Panc1 (cell line): ENCODE measurements around the gene LPP. TPM values are rescaled to one million over a fixed set of nuclear protein-coding genes. Genes with fewer than 3 reads are reported as not detected.

Source experiments
- ATAC-seq: fragments of 200-7000 bp; cut with Tn5 transposase; 2 replicates; pipeline ENCODE4 v1.9.1; 2020; ENCODE audit warnings: mild to moderate bottlenecking, moderate library complexity
- BruUV-seq: library from RNA; stranded (reverse); fragments of 400-500 nt; replicated peaks from 2 replicates; lab custom pipeline; 2021; lab: Mats Ljungman, UMichigan
- CTCF ChIA-PET: fragments of 300-600 bp; sonication (Branson Sonifier 250); formaldehyde crosslinking; loops from one replicate; lab custom pipeline; 2022; ENCODE audit warnings: antibody characterized with exemption; lab: Charles Lee
- POLR2A ChIA-PET: fragments of 300-600 bp; sonication (Branson Sonifier 250); formaldehyde crosslinking; loops from one replicate; lab custom pipeline; 2022; ENCODE audit warnings: antibody characterized with exemption; lab: Charles Lee
- DNase-seq: peaks from one replicate; pipeline ENCODE4 v3.0.0-alpha.2; 2010; ENCODE audit warnings: low read depth, low spot score
- H3K27ac ChIP-seq: 2 replicates; pipeline ENCODE4 v1.5.1; 2011; ENCODE audit warnings: mild to moderate bottlenecking, low read length, inconsistent platforms
- H3K27me3 ChIP-seq: fragments of 200-500 bp; sonication (Bioruptor generic); 2 replicates; pipeline ENCODE4 v1.6.0; 2014; ENCODE audit warnings: low read length, inconsistent platforms; ENCODE audit not compliant: control insufficient read depth, insufficient read depth
- H3K36me3 ChIP-seq: fragments of 200-500 bp; sonication (Bioruptor generic); 2 replicates; pipeline ENCODE4 v1.5.1; 2014; ENCODE audit warnings: inconsistent platforms, mild to moderate bottlenecking, low read length, moderate library complexity; ENCODE audit not compliant: control insufficient read depth, insufficient read depth
- H3K4me1 ChIP-seq: 2 replicates; pipeline ENCODE4 v1.5.1; 2011; ENCODE audit warnings: inconsistent platforms, mild to moderate bottlenecking, low read length, moderate library complexity; ENCODE audit not compliant: control insufficient read depth, insufficient read depth
- H3K4me3 ChIP-seq, 2 experiments: 2 replicates each; pipeline ENCODE4 v1.5.1; 2011 to 2012; ENCODE audit warnings: low read depth in 2 of 2, low read length in 2 of 2, mild to moderate bottlenecking in 2 of 2, inconsistent platforms in 1 of 2, moderate library complexity in 1 of 2
- H3K9me3 ChIP-seq: fragments of 200-500 bp; sonication (Bioruptor generic); 2 replicates; pipeline ENCODE4 v1.5.1; 2014; ENCODE audit warnings: low read depth, mild to moderate bottlenecking, inconsistent platforms, low read length, moderate library complexity; ENCODE audit not compliant: control insufficient read depth, insufficient read depth
- CTCF ChIP-seq: fragments of 450-650 bp; IDR thresholded peaks from 2 replicates; pipeline ENCODE4 v1.5.1; 2017; ENCODE audit warnings: mild to moderate bottlenecking
- REST ChIP-seq, 2 experiments: IDR thresholded peaks; 2 replicates each; pipeline ENCODE4 v1.6.1; 2011 to 2012; ENCODE audit warnings: low read depth in 2 of 2, control low read depth in 1 of 2, low read length in 1 of 2, mild to moderate bottlenecking in 1 of 2, moderate library complexity in 1 of 2; ENCODE audit not compliant: insufficient read depth in 1 of 2
- SIN3A ChIP-seq: IDR thresholded peaks from 2 replicates; pipeline ENCODE4 v1.6.1; 2012; ENCODE audit warnings: low read depth, mild to moderate bottlenecking, low read length, moderate library complexity, borderline replicate concordance; ENCODE audit not compliant: insufficient read depth
- TCF7L2 ChIP-seq: IDR thresholded peaks from 2 replicates; pipeline ENCODE4 v1.6.1; 2011; ENCODE audit warnings: mild to moderate bottlenecking, low read depth, low read length, inconsistent platforms
- in situ Hi-C: cut with HindIII; loops from 2 replicates; pipeline ENCODE4 v1.10.0; 2016; ENCODE audit warnings: low sequenced_read_pairs, low pct_unique_long_range_greater_than_20kb
- intact Hi-C: fragments of 100-400 bp; cut with micrococcal nuclease; formaldehyde crosslinking; loops from one replicate; pipeline ENCODE4 v1.10.0; 2022; ENCODE audit not compliant: unreplicated experiment
- total RNA-seq: library from RNA; stranded (reverse); gene quantifications from one replicate; pipeline ENCODE4 v1.2.1, GENCODE V29; 2021; ENCODE audit not compliant: unreplicated experiment

Gene LPP
- total RNA-seq, 1 experiment from 2014 or later: 90.0 TPM

- CTCF ChIA-PET: no interaction called here
- POLR2A ChIA-PET: no interaction called here
- intact Hi-C loops: no loop called here
- DNase-seq (no peak), ATAC-seq (no peak)
- in situ Hi-C loops: no loop called here
- TF ChIP-seq TCF7L2 (no peak), CTCF (no peak)
- H3K27me3 ChIP-seq: no peaks in the 10 kb centered on the region
- H3K36me3 ChIP-seq: no peaks in the 10 kb centered on the region
- no TSS peak for BruUV-seq
- H3K27ac ChIP-seq: no peak overlapping the region
- H3K9me3 ChIP-seq: no peaks in the 10 kb centered on the region
- no peak overlapping the region for H3K4me3 ChIP-seq
- H3K4me1 ChIP-seq: no peaks in the 10 kb centered on the region
Measured at GRCh38 chr3:188740010-188740409, 586.1 kb downstream of the LPP start.

GRCh38 chr3:188742755-188743550 is 589.0 kb downstream of the LPP start:
- Histone ChIP-seq H3K4me3 (no peak overlapping the region), H3K4me1 (no peaks in the 10 kb centered on the region), H3K36me3 (no peaks in the 10 kb centered on the region), H3K9me3 (no peaks in the 10 kb centered on the region), H3K27ac (no peak overlapping the region), H3K27me3 (no peaks in the 10 kb centered on the region)
- BruUV-seq: no TSS peak
- in situ Hi-C loops: no loop called here
- no peak for DNase-seq
- intact Hi-C loops: no loop called here
- ChIA-PET POLR2A (no interaction called here), CTCF (no interaction called here)
- TF ChIP-seq TCF7L2 (no peak), SIN3A (no peak)
- ATAC-seq: no peak

- in situ Hi-C loops: no loop called here
- H3K27ac ChIP-seq: no peak overlapping the region
- no peaks in the 10 kb centered on the region for H3K36me3 ChIP-seq
- CTCF ChIA-PET: interaction anchor here (0.6 kb wide), 1 partner anchor 137 kb away, joined by 4 read pairs; no protein-coding TSS in a partner anchor
- H3K27me3 ChIP-seq: no peaks in the 10 kb centered on the region
- no peak overlapping the region for H3K4me3 ChIP-seq
- H3K4me1 ChIP-seq: no peaks in the 10 kb centered on the region
- BruUV-seq: no TSS peak
- POLR2A ChIA-PET: no interaction called here
- DNase-seq (no peak), ATAC-seq (no peak)
- intact Hi-C loops: no loop called here
- TF ChIP-seq REST (IDR thresholded peaks at IDR 0.05; ENCODE audit: insufficient read depth in 1 of 2, low read depth in 2 of 2, low read length in 1 of 2): no peak
- TF ChIP-seq SIN3A: no peak
- no peak for TF ChIP-seq CTCF
- no peaks in the 10 kb centered on the region for H3K9me3 ChIP-seq
Measured at GRCh38 chr3:188744166-188744565, 590.2 kb downstream of the LPP start.
